ENCODE measurements around the gene CYP27B1. TPM values are rescaled to one million over a fixed set of nuclear protein-coding genes. Genes with fewer than 3 reads are reported as not detected.
"Not testable (repeated sequence)": the region's sequence is repeated elsewhere in the genome, so short reads cannot be mapped to it uniquely, and the experiment has no call there.

CYP27B1 gene
- total RNA-seq, 1 experiment from 2014 or later, result 2.2 TPM

GRCh38 chr12:57722716-57723629, 43.9 kb downstream of the CYP27B1 start:
- no peak for DNase-seq (ENCODE audit: low read depth)

GRCh38 chr12:57721846-57722608, 44.9 kb downstream of the CYP27B1 start:
- DNase-seq (ENCODE audit: low read depth), result not testable (repeated sequence)

- no peak for DNase-seq (ENCODE audit: low read depth)
Observed at GRCh38 chr12:57720606-57721595, 46.0 kb downstream of the CYP27B1 start.

GRCh38 chr12:57719777-57720605, 46.9 kb downstream of the CYP27B1 start:
- DNase-seq (ENCODE audit: low read depth), result no peak

- no peak for DNase-seq (ENCODE audit: low read depth)
Observed at GRCh38 chr12:57718641-57719528, 48.0 kb downstream of the CYP27B1 start.

GRCh38 chr12:57717846-57718640, 48.8 kb downstream of the CYP27B1 start:
- DNase-seq (ENCODE audit: low read depth), result no peak

- DNase-seq (ENCODE audit: low read depth), result no peak
Observed at GRCh38 chr12:57717131-57717530, 49.7 kb downstream of the CYP27B1 start.

- DNase-seq (ENCODE audit: low read depth), result no peak
Observed at GRCh38 chr12:57716305-57716704, 50.6 kb downstream of the CYP27B1 start.

- DNase-seq (ENCODE audit: low read depth), result no peak
Observed at GRCh38 chr12:57715786-57716185, 51.1 kb downstream of the CYP27B1 start.

GRCh38 chr12:57715036-57715748, 51.7 kb downstream of the CYP27B1 start:
- DNase-seq (ENCODE audit: low read depth), result not testable (repeated sequence)

GRCh38 chr12:57713209-57713608, 53.7 kb downstream of the CYP27B1 start:
- DNase-seq (ENCODE audit: low read depth), result no peak

- no peak for DNase-seq (ENCODE audit: low read depth)
Observed at GRCh38 chr12:57712701-57713100, 54.2 kb downstream of the CYP27B1 start.

Other genes with a start within 250 kb of the CYP27B1 start
- gene DDIT3, start 246.6 kb downstream of the CYP27B1 start, total RNA-seq (2014; rRNA removed; shearing (Covaris generic)), result 9.4 and 11.3 TPM in 2 replicates
- 0.57 and 0.91 TPM in 2 replicates for gene MBD6, start 244.3 kb downstream of the CYP27B1 start, total RNA-seq (2014; rRNA removed; shearing (Covaris generic))
- 108 and 118 TPM in 2 replicates for gene DCTN2, start 219.9 kb downstream of the CYP27B1 start, total RNA-seq (2014; rRNA removed; shearing (Covaris generic))
- 0.69 and 1.0 TPM in 2 replicates for gene KIF5A, start 217.0 kb downstream of the CYP27B1 start, total RNA-seq (2014; rRNA removed; shearing (Covaris generic))
- gene PIP4K2C, start 175.9 kb downstream of the CYP27B1 start, total RNA-seq (2014; rRNA removed; shearing (Covaris generic)), result 35.2 and 44.9 TPM in 2 replicates
- gene DTX3, start 162.3 kb downstream of the CYP27B1 start, total RNA-seq (2014; rRNA removed; shearing (Covaris generic)), result 12.3 and 12.7 TPM in 2 replicates
- gene ARHGEF25, start 155.6 kb downstream of the CYP27B1 start, total RNA-seq (2014; rRNA removed; shearing (Covaris generic)), result 0.95 and 5.6 TPM in 2 replicates
- 36.5 and 60.9 TPM in 2 replicates for gene B4GALNT1, start 133.9 kb downstream of the CYP27B1 start, total RNA-seq (2014; rRNA removed; shearing (Covaris generic))
- 262 and 383 TPM in 2 replicates for gene OS9, start 72.9 kb downstream of the CYP27B1 start, total RNA-seq (2014; rRNA removed; shearing (Covaris generic))
- gene AGAP2, start 28.3 kb downstream of the CYP27B1 start, total RNA-seq (2014; rRNA removed; shearing (Covaris generic)), result 0.03 and 0.29 TPM in 2 replicates
- 7.9 and 13.5 TPM in 2 replicates for gene TSPAN31, start 22.0 kb downstream of the CYP27B1 start, total RNA-seq (2014; rRNA removed; shearing (Covaris generic))
- 317 and 359 TPM in 2 replicates for gene CDK4, start 14.8 kb downstream of the CYP27B1 start, total RNA-seq (2014; rRNA removed; shearing (Covaris generic))
- 5.5 and 6.5 TPM in 2 replicates for gene MARCHF9, start 12.0 kb downstream of the CYP27B1 start, total RNA-seq (2014; rRNA removed; shearing (Covaris generic))
- gene METTL1, start 5.0 kb upstream of the CYP27B1 start, total RNA-seq (2014; rRNA removed; shearing (Covaris generic)), result 21.0 and 37.5 TPM in 2 replicates
- gene EEF1AKMT3, start 5.5 kb upstream of the CYP27B1 start, total RNA-seq (2014; rRNA removed; shearing (Covaris generic)), result 1.9 and 2.6 TPM in 2 replicates
- gene TSFM, start 15.7 kb upstream of the CYP27B1 start, total RNA-seq (2014; rRNA removed; shearing (Covaris generic)), result 38.2 and 48.9 TPM in 2 replicates
- gene AVIL, start 51.7 kb upstream of the CYP27B1 start, total RNA-seq (2014; rRNA removed; shearing (Covaris generic)), result not detected in 2 replicates
- 26.3 and 28.2 TPM in 2 replicates for gene CTDSP2, start 79.7 kb upstream of the CYP27B1 start, total RNA-seq (2014; rRNA removed; shearing (Covaris generic))
- 13.2 and 15.3 TPM in 2 replicates for gene ATP23, start 174.5 kb upstream of the CYP27B1 start, total RNA-seq (2014; rRNA removed; shearing (Covaris generic))

All from Daoy (cell line).